ENCODE measurements around the gene HEY2. TPM values are rescaled to one million over a fixed set of nuclear protein-coding genes. Genes with fewer than 3 reads are reported as not detected.
A peak's percentile ranks its signal among the peaks of the same experiment; 100 is the strongest.
"Not testable (repeated sequence)": the region's sequence is repeated elsewhere in the genome, so short reads cannot be mapped to it uniquely, and the experiment has no call there.

Gene HEY2
- total RNA-seq, 2 experiments from 2014 or later = not detected

- ATAC-seq = no peak
- peaks cover 14% of the 10 kb centered on the region for H3K36me3 Mint-ChIP-seq (ENCODE audit: low read depth)
- H3K4me3 Mint-ChIP-seq = no peak overlapping the region
- ChIA-PET CTCF (interaction anchor here (2.5 kb wide), 1 partner anchor 12 kb away, joined by 28 read pairs; the partner anchor contains the start of gene NCOA7), POLR2A (interaction anchor here (2.5 kb wide), 1 partner anchor 13 kb away, joined by 13 read pairs; the partner anchor contains the start of gene NCOA7)
- H3K27ac Mint-ChIP-seq = no peak overlapping the region
- H3K9me3 Mint-ChIP-seq (ENCODE audit: insufficient read depth) = no peaks in the 10 kb centered on the region
- H3K27me3 Mint-ChIP-seq (ENCODE audit: low read depth) = no peaks in the 10 kb centered on the region
- no peak for DNase-seq
- H3K4me1 Mint-ChIP-seq (ENCODE audit: low read depth) = peaks cover 43% of the 10 kb centered on the region
Measured at GRCh38 chr6:125802943-125803377, 53.5 kb downstream of the HEY2 start.

- Mint-ChIP-seq H3K36me3 (ENCODE audit: low read depth) (peaks cover 23% of the 10 kb centered on the region), H3K9me3 (ENCODE audit: insufficient read depth) (no peaks in the 10 kb centered on the region), H3K27ac (peak overlapping the region; percentile 27), H3K4me3 (no peak overlapping the region), H3K27me3 (ENCODE audit: low read depth) (no peaks in the 10 kb centered on the region), H3K4me1 (ENCODE audit: low read depth) (peaks cover 49% of the 10 kb centered on the region)
- ChIA-PET POLR2A (interaction anchor here (1.3 to 1.5 kb wide), 2 partner anchors 14 to 23 kb away, joined by 5 to 6 read pairs; partner anchors contain the start of gene NCOA7), CTCF (interaction anchor here (1.6 to 2.4 kb wide), 2 partner anchors 14 to 169 kb away, joined by 5 to 17 read pairs; partner anchors contain the start of gene NCOA7)
- no peak for DNase-seq
- no peak for ATAC-seq
Measured at GRCh38 chr6:125804264-125804663, 54.8 kb downstream of the HEY2 start.

GRCh38 chr6:125804866-125805425 is 55.5 kb downstream of the HEY2 start:
- ATAC-seq; H3K9me3 Mint-ChIP-seq (ENCODE audit: insufficient read depth); H3K27ac Mint-ChIP-seq; H3K4me3 Mint-ChIP-seq; H3K27me3 Mint-ChIP-seq (ENCODE audit: low read depth); DNase-seq: not testable (repeated sequence)
- ChIA-PET CTCF (interaction anchor here (1.3 to 2.4 kb wide), 3 partner anchors 14 to 169 kb away, joined by 3 to 17 read pairs (median 5); partner anchors contain the start of gene NCOA7), POLR2A (interaction anchor here (1.3 to 1.5 kb wide), 2 partner anchors 14 to 24 kb away, joined by 5 to 6 read pairs; partner anchors contain the start of gene NCOA7)
- Mint-ChIP-seq H3K36me3 (ENCODE audit: low read depth) (peaks cover 23% of the 10 kb centered on the region), H3K4me1 (ENCODE audit: low read depth) (peaks cover 49% of the 10 kb centered on the region)

- ATAC-seq (no peak), DNase-seq (no peak)
- Mint-ChIP-seq H3K27me3 (ENCODE audit: low read depth) (no peaks in the 10 kb centered on the region), H3K4me3 (no peak overlapping the region), H3K9me3 (ENCODE audit: insufficient read depth) (no peaks in the 10 kb centered on the region), H3K36me3 (ENCODE audit: low read depth) (peaks cover 25% of the 10 kb centered on the region), H3K4me1 (ENCODE audit: low read depth) (peaks cover 53% of the 10 kb centered on the region), H3K27ac (no peak overlapping the region)
- POLR2A ChIA-PET = no interaction called here
- CTCF ChIA-PET = interaction anchor here (0.7 to 1.3 kb wide), 3 partner anchors 11 to 17 kb away, joined by 3 to 4 read pairs (median 3); partner anchors contain the start of gene NCOA7
Measured at GRCh38 chr6:125806813-125807212, 57.4 kb downstream of the HEY2 start.

- DNase-seq = no peak
- H3K27me3 Mint-ChIP-seq (ENCODE audit: low read depth) = no peaks in the 10 kb centered on the region
- H3K9me3 Mint-ChIP-seq (ENCODE audit: insufficient read depth) = no peaks in the 10 kb centered on the region
- ChIA-PET CTCF (interaction anchor here (1.1 to 1.3 kb wide), 3 partner anchors 11 to 149 kb away, joined by 3 to 4 read pairs (median 4); partner anchors contain the start of gene HINT3), POLR2A (no interaction called here)
- ATAC-seq = no peak
- peaks cover 53% of the 10 kb centered on the region for H3K4me1 Mint-ChIP-seq (ENCODE audit: low read depth)
- peaks cover 25% of the 10 kb centered on the region for H3K36me3 Mint-ChIP-seq (ENCODE audit: low read depth)
- H3K4me3 Mint-ChIP-seq = no peak overlapping the region
- H3K27ac Mint-ChIP-seq = no peak overlapping the region
Measured at GRCh38 chr6:125807293-125807692, 57.9 kb downstream of the HEY2 start.

GRCh38 chr6:125808060-125808459 is 58.6 kb downstream of the HEY2 start:
- Mint-ChIP-seq H3K36me3 (ENCODE audit: low read depth) (peaks cover 23% of the 10 kb centered on the region), H3K4me1 (ENCODE audit: low read depth) (peaks cover 48% of the 10 kb centered on the region), H3K27me3 (ENCODE audit: low read depth) (no peaks in the 10 kb centered on the region), H3K4me3 (no peak overlapping the region), H3K9me3 (ENCODE audit: insufficient read depth) (no peaks in the 10 kb centered on the region), H3K27ac (no peak overlapping the region)
- peak; percentile 46 for ATAC-seq
- no peak for DNase-seq
- ChIA-PET CTCF (interaction anchor here (1.1 to 1.2 kb wide), 2 partner anchors 12 to 148 kb away, joined by 3 to 4 read pairs; partner anchors contain the start of gene HINT3), POLR2A (interaction anchor here (1.0 kb wide), 1 partner anchor 19 kb away, joined by 3 read pairs; no protein-coding TSS in a partner anchor)

GRCh38 chr6:125808591-125808990 is 59.2 kb downstream of the HEY2 start:
- Mint-ChIP-seq H3K27ac (no peak overlapping the region), H3K4me1 (ENCODE audit: low read depth) (peaks cover 46% of the 10 kb centered on the region), H3K9me3 (ENCODE audit: insufficient read depth) (no peaks in the 10 kb centered on the region), H3K36me3 (ENCODE audit: low read depth) (peaks cover 23% of the 10 kb centered on the region), H3K4me3 (no peak overlapping the region), H3K27me3 (ENCODE audit: low read depth) (no peaks in the 10 kb centered on the region)
- ATAC-seq (no peak), DNase-seq (no peak)
- CTCF ChIA-PET = no interaction called here
- POLR2A ChIA-PET = interaction anchor here (1.0 kb wide), 1 partner anchor 19 kb away, joined by 3 read pairs; no protein-coding TSS in a partner anchor

GRCh38 chr6:125809570-125810170 is 60.2 kb downstream of the HEY2 start:
- ChIA-PET CTCF (interaction anchor here (2.4 kb wide), 1 partner anchor 19 kb away, joined by 8 read pairs; the partner anchor contains the start of gene NCOA7), POLR2A (no interaction called here)
- H3K4me3 Mint-ChIP-seq = no peak overlapping the region
- H3K4me1 Mint-ChIP-seq (ENCODE audit: low read depth) = peaks cover 43% of the 10 kb centered on the region
- ATAC-seq (no peak), DNase-seq (no peak)
- no peaks in the 10 kb centered on the region for H3K9me3 Mint-ChIP-seq (ENCODE audit: insufficient read depth)
- H3K27me3 Mint-ChIP-seq (ENCODE audit: low read depth) = no peaks in the 10 kb centered on the region
- no peak overlapping the region for H3K27ac Mint-ChIP-seq
- peaks cover 21% of the 10 kb centered on the region for H3K36me3 Mint-ChIP-seq (ENCODE audit: low read depth)

GRCh38 chr6:125810445-125810844 is 61.0 kb downstream of the HEY2 start:
- Mint-ChIP-seq H3K4me1 (ENCODE audit: low read depth) (peaks cover 44% of the 10 kb centered on the region), H3K27me3 (ENCODE audit: low read depth) (no peaks in the 10 kb centered on the region), H3K9me3 (ENCODE audit: insufficient read depth) (no peaks in the 10 kb centered on the region), H3K36me3 (ENCODE audit: low read depth) (peaks cover 24% of the 10 kb centered on the region), H3K4me3 (no peak overlapping the region), H3K27ac (no peak overlapping the region)
- POLR2A ChIA-PET = interaction anchor here (0.7 kb wide), 1 partner anchor 19 kb away, joined by 3 read pairs; no protein-coding TSS in a partner anchor
- ATAC-seq (no peak), DNase-seq (no peak)
- CTCF ChIA-PET = interaction anchor here (1.0 to 2.4 kb wide), 4 partner anchors 11 to 20 kb away, joined by 3 to 8 read pairs (median 4); partner anchors contain the start of gene NCOA7

Other genes starting within 250 kb of the HEY2 start
- 10 to 100 TPM; 27.8 to 31.7 TPM for gene NCOA7, start 41.3 kb downstream of the HEY2 start, total RNA-seq
- 1 to 10 TPM; 8.0 to 9.1 TPM for gene HINT3, start 207.1 kb downstream of the HEY2 start, total RNA-seq
- gene TRMT11, start 236.9 kb downstream of the HEY2 start, total RNA-seq = 10 to 100 TPM; 17.1 to 18.1 TPM